ENCODE measurements around the gene CRIM1.
A peak's percentile ranks its signal among the peaks of the same experiment; 100 is the strongest.

The CRIM1 gene

DNA sequence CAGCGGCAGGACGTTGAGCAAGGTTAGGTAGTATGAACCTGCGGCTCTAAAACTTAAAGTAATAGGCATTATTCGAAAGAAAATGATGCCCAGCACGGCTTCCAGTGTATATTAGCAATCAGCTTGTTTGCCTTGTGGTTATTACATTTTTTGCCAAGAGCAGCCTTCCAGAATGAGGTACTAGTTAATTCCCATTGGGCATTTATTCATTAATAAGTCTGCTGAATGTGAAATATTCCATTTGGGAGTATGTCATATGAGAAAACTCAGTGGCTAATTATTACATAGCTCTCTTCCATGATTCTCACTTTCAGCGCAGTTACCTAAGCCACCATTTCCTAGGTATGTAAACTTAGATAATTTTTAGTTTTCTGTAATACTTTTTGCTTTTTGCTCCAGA lies 12.9 kb downstream of the CRIM1 start:
- no peak for TF ChIP-seq ZFX (IDR thresholded peaks at IDR 0.05)
- no peak overlapping the region for H3K27ac ChIP-seq

DNA sequence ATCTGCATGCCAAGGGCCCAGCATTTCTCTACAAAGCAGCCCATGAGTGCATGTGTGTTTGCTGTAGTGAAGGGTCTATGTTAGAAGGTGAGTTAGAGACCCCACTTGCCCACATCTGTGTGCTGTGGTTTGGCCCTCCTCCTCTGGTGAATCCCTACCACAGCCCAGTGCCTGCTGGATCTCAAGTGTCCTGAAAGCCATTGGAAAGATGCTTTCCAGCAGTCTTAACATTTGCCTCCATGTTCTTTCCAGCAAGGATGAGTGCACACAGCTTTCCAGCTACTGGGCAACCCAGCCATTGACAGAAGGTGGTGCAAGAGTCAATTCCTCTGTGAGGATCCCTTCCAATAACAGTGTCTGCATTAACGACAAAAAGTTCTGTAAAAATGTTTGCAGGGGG lies 13.6 kb downstream of the CRIM1 start:
- no peak for TF ChIP-seq ZFX (IDR thresholded peaks at IDR 0.05)
- TF ChIP-seq, protein P1, sequence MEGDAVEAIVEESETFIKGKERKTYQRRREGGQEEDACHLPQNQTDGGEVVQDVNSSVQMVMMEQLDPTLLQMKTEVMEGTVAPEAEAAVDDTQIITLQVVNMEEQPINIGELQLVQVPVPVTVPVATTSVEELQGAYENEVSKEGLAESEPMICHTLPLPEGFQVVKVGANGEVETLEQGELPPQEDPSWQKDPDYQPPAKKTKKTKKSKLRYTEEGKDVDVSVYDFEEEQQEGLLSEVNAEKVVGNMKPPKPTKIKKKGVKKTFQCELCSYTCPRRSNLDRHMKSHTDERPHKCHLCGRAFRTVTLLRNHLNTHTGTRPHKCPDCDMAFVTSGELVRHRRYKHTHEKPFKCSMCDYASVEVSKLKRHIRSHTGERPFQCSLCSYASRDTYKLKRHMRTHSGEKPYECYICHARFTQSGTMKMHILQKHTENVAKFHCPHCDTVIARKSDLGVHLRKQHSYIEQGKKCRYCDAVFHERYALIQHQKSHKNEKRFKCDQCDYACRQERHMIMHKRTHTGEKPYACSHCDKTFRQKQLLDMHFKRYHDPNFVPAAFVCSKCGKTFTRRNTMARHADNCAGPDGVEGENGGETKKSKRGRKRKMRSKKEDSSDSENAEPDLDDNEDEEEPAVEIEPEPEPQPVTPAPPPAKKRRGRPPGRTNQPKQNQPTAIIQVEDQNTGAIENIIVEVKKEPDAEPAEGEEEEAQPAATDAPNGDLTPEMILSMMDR (conservative IDR thresholded peaks at IDR 0.05), result no peak
- H3K27ac ChIP-seq, result no peak overlapping the region

DNA sequence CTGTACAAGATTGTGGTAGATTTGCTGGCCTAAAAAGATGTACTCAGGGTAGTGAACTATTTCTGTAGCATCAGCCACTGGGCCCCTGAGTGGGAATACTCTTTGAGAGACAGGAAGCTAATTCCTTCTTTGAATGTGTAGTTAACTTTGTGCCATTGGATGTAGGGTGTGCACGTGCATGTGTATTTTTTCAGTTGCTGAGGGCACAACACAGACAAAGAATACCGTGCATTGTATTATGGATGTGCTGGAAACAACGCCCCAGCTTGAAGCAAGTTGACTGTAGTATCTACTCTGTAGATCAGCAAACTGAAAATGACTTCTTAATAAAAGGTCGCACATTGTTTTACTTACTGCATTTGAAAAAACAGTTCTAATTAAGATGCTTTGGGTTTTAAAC lies 14.1 kb downstream of the CRIM1 start:
- TF ChIP-seq ZFX (IDR thresholded peaks at IDR 0.05), result no peak
- TF ChIP-seq, protein P1 (conservative IDR thresholded peaks at IDR 0.05), result no peak
- H3K27ac ChIP-seq, result no peak overlapping the region

DNA sequence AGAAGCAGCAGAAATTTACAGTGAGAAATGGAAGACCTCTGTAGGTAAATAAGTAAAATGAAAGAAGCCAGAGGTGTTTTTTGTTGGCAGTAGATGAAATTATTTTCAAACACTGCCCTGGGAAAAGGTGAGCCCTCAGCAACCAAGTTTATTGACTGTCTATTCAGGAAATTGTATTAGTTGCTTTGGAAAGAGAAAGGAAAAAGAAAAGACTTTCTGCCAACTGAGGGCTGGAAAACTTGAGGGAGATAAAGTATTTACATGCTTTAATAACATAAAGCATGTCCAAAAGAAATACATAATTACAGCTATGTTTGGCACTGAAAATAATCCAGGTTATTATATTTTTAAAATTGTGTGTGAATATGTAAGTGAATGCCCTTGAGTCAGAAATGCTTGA lies 14.7 kb downstream of the CRIM1 start:
- TF ChIP-seq, protein P1 (conservative IDR thresholded peaks at IDR 0.05), result no peak
- no peak for TF ChIP-seq ZFX (IDR thresholded peaks at IDR 0.05)
- no peak overlapping the region for H3K27ac ChIP-seq

DNA sequence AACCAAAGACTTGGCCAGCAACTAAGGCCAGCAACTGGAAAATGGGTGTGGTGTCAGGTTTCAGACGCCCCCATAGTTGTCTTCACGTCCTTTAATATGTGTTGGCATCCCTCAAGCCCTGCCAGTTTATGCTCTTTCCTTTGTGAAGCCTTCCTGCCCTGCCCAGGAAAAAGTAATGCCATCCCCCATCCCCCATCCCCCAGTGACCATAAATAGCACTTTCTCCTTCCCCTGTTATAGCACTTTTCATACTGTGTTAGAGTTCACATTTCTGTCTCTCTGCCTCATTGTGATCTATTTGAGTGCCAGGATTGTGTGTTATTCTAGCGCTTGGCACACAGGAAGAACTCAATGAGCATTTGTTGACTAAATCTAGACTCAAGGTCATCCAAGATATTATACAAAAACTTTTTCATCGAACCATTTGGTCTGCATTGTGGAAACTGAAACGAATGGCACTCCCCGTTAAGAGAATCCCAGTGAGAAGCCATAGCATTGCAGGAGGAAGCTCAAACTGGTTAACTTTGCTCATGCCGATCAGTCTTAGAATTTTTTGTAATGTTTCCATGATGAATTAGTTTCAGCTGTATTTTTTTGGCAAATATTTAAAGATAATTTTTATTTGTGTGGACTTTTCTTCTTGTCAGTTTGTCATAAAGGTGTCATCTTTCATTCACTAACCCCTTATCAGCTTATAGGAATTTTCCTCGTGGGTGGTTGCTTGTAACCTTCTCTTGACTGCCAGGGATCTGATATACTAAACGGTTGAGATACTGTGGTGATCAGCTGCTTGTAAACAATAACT lies 15.7 kb downstream of the CRIM1 start:
- TF ChIP-seq, protein P1 (conservative IDR thresholded peaks at IDR 0.05), result no peak
- TF ChIP-seq ZFX (IDR thresholded peaks at IDR 0.05), result no peak
- peak overlapping the region; percentile 9; the same call in 1 of the 2 replicates for H3K27ac ChIP-seq

DNA sequence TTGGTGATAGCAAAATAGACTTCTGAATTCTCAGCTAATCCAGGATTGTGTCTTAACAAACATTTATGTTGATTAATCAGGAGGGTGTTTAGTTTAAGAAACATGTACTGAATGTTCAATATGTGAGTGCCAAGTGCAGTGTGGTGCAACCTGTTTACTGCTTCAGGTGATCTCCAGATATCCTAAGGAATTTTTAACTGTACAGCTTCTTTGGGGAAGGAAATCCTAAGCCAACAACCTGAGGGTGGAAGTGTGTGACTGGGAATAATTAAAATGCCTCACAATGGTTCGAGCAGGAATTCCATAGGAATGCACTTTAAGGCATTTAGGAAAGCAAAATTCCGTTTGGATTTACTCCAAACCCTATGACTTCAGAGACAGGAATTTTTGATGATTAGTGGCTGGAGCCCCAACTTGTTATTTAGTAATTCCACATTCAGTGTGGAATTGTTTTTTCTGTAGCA lies 16.4 kb downstream of the CRIM1 start:
- H3K27ac ChIP-seq, result no peak overlapping the region
- TF ChIP-seq, protein P1 (conservative IDR thresholded peaks at IDR 0.05), result no peak
- no peak for TF ChIP-seq ZFX (IDR thresholded peaks at IDR 0.05)

DNA sequence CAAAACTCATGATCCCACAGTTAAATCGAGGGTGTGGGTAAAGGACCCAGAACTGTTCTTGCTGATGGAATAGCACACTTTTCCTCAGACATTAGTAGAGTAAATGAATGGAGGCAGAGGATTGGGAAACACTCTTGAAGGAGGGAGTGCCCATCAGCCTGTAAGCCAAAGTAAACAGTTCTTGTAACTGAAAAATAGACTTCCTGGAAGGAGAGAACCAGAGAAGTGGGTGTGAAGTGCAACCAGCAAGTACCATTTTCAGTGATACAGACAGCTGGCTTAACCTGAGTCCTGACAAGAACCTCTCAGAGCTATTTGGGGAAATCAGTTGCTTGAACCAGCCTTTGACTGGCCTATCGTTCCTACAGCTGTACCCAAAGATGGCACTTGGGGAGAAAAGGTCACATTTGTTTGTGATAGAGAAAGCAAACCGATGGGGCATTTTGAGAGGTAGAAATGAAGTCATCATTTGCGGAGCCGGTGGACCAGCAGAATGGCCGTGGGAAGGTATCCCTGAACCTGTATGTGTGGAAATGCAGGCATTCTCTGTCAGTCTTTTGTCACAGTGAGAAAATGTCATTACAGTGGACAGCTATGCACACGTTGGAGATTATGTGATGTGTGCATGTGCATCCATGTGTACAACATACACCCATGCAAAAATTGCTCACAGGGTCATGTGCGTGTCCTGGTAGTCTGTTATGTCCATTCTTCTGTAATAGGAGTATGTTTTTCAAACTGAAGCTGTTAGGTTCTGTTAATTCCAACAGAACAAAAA lies 17.8 kb downstream of the CRIM1 start:
- peak overlapping the region; percentile 29; the same call in 1 of the 2 replicates for H3K27ac ChIP-seq
- TF ChIP-seq ZFX (IDR thresholded peaks at IDR 0.05), result no peak
- TF ChIP-seq, protein P1 (conservative IDR thresholded peaks at IDR 0.05), result no peak

Data from C4-2B (cell line).